Measurements from ENCODE around the gene SPDYA. TPM values are rescaled to one million over a fixed set of nuclear protein-coding genes. Genes with fewer than 3 reads are reported as not detected.

Gene SPDYA
- total RNA-seq = 0.89 and 1.2 TPM in 2 replicates

GRCh38 chr2:28810384-28811285 lies at the start of gene SPDYA:
Gene SPDYA (plus strand): TSS chr2:28810834. CDS start chr2:28816015, 5,181 bp downstream.

GRCh38 chr2:28870146-28870891 lies 59.7 kb downstream of the SPDYA start, which contains the start of gene TRMT61B:
Gene TRMT61B (minus strand): TSS chr2:28870309. CDS start chr2:28870277, 32 bp downstream.

GRCh38 chr2:28894470-28895188 lies 84.0 kb downstream of the SPDYA start, which contains the start of gene WDR43:
Gene WDR43 (plus strand): TSS chr2:28894667. CDS start chr2:28894699, 32 bp downstream.

Other genes starting within 250 kb of the SPDYA start
- 152 and 187 TPM in 2 replicates for gene PPP1CB, start 59.0 kb upstream of the SPDYA start, total RNA-seq
- 11.5 and 11.9 TPM in 2 replicates for gene TRMT61B, start 59.5 kb downstream of the SPDYA start, total RNA-seq
- gene WDR43, start 83.8 kb downstream of the SPDYA start, total RNA-seq = 103 and 175 TPM in 2 replicates
- 0.09 TPM in 1 of 2 replicates, not detected in the other for gene TOGARAM2, start 170.5 kb downstream of the SPDYA start, total RNA-seq